Activated T-helper 1 cell treated with Interleukin-2 at 50 U/mL for 16 hours (primary cell): ENCODE data around the gene TP53TG3E.
A peak's percentile ranks its signal among the peaks of the same experiment; 100 is the strongest.
"Not testable (repeated sequence)": the region's sequence is repeated elsewhere in the genome, so short reads cannot be mapped to it uniquely, and the experiment has no call there.

Experiments used
- DNase-seq: peaks from one replicate; pipeline ENCODE4 v3.0.0-alpha.2; 2020; ENCODE audit warnings: low read depth

Gene TP53TG3E, protein sequence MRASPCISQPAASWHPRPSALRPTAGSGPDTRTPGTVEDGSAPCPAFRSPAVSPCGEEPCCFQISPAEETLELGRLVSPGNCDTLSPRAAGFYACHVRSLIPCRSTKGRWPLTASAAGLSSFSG

DNA sequence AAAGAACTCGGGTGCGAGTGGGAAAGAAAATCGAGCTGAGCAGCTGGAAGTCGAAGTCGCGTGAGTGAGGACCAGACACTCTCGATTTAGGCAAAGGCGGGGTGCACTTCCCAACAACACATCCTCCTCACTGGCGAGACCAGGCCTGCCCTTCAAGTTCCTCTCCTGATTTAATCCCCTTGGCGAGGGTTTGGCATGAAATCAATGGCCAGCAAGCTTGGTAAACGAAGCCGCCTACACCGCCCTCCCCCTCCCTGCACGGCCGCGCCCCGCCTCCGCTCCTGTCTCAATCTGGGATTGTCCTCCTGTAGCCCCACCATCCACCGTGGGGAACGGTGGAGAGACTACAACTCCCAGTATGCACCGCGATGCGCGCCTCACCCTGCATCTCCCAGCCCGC, at the start of gene TP53TG3E:
TSS of gene TP53TG3E (plus strand) at position 301 of the 400 bp plus-strand sequence. CDS start at position 369, 68 bp downstream.
- not testable (repeated sequence) for DNase-seq

DNA sequence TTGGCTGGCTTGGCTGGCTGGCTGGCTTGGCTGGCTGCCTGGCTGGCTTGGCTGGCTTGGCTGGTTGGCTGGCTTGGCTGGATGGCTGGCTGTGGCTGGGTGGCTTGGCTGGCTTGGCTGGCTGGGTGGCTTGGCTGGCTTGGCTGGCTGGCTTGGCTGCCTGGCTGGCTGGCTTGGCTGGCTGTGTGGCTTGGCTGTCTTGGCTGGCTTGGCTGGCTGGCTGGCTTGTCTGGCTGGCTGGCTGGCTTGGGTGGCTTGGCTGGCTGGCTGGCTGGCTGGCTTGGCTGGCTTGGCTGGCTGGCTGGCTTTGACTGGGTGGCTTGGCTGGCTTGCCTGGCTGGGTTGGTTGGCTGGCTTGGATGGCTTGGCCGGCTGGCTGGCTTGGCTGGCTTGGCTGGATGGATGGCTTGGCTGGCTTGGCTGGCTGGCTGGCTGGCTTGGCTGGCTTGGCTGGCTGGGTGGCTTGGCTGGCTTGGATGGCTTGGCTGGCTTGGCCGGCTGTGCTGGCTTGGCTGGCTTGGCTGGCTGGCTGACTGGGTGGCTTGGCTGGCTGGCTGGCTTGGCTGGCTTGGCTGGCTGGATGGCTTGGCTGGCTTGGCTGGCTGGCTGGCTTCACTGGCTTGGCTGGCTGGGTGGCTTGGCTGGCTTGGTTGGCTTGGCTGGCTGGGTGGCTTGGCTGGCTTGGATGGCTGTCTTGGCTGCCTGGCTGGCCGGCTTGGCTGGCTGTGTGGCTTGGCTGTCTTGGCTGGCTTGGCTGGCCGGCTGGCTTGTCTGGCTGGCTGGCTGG, 32.3 kb downstream of the TP53TG3E start:
- DNase-seq, result peak; percentile 49

DNA sequence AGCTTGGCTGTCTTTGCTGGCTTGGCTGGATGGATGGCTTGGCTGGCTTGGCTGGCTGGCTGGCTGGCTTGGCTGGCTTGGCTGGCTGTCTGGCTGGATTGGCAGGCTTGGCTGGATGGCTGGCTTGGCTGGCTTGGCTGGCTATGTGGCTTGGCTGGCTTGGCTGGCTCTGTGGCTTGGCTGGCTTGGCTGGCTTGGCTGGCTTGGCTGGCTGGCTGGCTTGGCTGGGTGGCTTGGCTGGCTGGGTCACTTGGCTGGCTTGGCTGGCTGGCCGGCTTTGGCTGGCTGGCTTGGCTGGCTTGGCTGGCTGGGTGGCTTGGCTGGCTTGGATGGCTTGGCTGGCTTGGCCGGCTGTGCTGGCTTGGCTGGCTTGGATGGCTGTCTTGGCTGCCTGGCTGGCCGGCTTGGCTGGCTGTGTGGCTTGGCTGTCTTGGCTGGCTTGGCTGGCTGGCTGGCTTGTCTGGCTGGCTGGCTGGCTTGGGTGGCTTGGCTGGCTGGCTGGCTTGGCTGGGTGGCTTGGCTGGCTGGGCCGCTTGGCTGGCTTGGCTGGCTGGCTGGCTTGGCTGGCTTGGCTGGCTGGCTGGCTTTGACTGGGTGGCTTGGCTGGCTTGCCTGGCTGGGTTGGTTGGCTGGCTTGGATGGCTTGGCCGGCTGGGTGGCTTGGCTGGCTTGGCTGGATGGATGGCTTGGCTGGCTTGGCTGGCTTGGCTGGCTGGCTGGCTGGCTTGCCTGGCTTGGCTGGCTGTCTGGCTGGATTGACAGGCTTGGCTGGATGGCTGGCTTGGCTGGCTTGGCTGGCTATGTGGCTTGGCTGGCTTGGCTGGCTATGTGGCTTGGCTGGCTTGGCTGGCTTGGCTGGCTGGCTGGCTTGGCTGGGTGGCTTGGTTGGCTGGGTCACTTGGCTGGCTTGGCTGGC, 33.8 kb downstream of the TP53TG3E start:
- peak; percentile 32 for DNase-seq

DNA sequence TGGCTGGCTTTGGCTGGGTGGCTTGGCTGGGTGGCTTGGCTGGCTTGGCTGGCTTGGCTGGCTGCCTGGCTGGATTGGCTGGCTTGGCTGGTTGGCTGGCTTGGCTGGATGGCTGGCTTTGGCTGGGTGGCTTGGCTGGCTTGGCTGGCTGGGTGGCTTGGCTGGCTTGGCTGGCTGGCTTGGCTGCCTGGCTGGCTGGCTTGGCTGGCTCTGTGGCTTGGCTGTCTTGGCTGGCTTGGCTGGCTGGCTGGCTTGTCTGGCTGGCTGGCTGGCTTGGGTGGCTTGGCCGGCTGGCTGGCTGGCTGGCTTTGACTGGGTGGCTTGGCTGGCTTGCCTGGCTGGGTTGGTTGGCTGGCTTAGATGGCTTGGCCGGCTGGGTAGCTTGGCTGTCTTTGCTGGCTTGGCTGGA, 34.4 kb downstream of the TP53TG3E start:
- peak; percentile 3 for DNase-seq

DNA sequence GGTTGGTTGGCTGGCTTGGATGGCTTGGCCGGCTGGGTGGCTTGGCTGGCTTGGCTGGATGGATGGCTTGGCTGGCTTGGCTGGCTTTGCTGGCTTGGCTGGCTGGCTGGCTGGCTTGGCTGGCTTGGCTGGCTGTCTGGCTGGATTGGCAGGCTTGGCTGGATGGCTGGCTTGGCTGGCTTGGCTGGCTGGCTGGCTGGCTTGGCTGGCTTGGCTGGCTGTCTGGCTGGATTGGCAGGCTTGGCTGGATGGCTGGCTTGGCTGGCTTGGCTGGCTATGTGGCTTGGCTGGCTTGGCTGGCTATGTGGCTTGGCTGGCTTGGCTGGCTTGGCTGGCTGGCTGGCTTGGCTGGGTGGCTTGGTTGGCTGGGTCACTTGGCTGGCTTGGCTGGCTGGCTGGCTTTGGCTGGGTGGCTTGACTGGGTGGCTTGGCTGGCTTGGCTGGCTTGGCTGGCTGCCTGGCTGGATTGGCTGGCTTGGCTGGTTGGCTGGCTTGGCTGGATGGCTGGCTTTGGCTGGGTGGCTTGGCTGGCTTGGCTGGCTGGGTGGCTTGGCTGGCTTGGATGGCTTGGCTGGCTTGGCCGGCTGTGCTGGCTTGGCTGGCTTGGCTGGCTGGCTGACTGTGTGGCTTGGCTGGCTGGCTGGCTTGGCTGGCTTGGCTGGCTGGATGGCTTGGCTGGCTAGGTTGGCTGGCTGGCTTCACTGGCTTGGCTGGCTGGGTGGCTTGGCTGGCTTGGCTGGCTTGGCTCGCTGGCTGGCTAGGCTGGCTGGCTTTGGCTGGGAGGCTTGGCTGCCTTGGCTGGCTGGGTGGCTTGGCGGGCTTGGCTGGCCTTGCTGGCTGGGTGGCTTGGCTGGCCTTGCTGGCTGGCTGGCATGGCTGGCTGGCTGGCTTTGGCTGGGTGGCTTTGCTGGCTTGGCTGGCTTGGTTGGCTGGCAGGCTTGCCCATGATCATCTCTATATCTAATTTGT, 35.3 kb downstream of the TP53TG3E start:
- DNase-seq, result peak; percentile 41
